HepG2 (cell line): ENCODE measurements around the gene ABHD17A. TPM values are rescaled to one million over a fixed set of nuclear protein-coding genes. Genes with fewer than 3 reads are reported as not detected.

ENCODE experiments used
- FOXK1 ChIP-seq: sonication (generic); formaldehyde crosslinking; IDR thresholded peaks from 2 replicates; pipeline ENCODE4 v1.4.0; 2020; ENCODE audit warnings: low read depth, missing genetic modification reagents, borderline replicate concordance
- FOXK2 ChIP-seq: fragments of 450-650 bp; IDR thresholded peaks from 2 replicates; pipeline ENCODE4 v1.6.1; 2016
- MTF2 ChIP-seq: sonication (generic); formaldehyde crosslinking; IDR thresholded peaks from 2 replicates; pipeline ENCODE4 v1.5.0; 2020; ENCODE audit warnings: missing genetic modification reagents, borderline replicate concordance
- MXI1 ChIP-seq: IDR thresholded peaks from 3 replicates; pipeline ENCODE4 v1.6.1; 2012; ENCODE audit warnings: low read depth, low read length, inconsistent platforms, borderline replicate concordance
- NFYB ChIP-seq: sonication (generic); formaldehyde crosslinking; IDR thresholded peaks from 2 replicates; pipeline ENCODE4 v1.4.0; 2020; ENCODE audit warnings: missing genetic modification reagents
- PBX3 ChIP-seq: sonication (generic); formaldehyde crosslinking; IDR thresholded peaks from 2 replicates; pipeline ENCODE4 v1.8.1; 2023; ENCODE audit warnings: missing genetic modification reagents, inconsistent platforms, borderline replicate concordance
- SOX13 ChIP-seq, 3 experiments: fragments of 450-650 bp in 1 of 3; sonication (generic) in 1 of 3; formaldehyde crosslinking in 1 of 3; IDR thresholded peaks in 2 of 3; conservative IDR thresholded peaks in 1 of 3; 2 replicates each; pipeline versions ENCODE4 v1.5.0 to v1.6.1; 2016 to 2020; ENCODE audit warnings: antibody characterized with exemption in 1 of 3, mild to moderate bottlenecking in 1 of 3, missing compliant biosample characterization in 1 of 3, missing genetic modification reagents in 1 of 3, moderate library complexity in 1 of 3
- TCF12 ChIP-seq, 2 experiments: fragments of 450-650 bp in 1 of 2; sonication (generic) in 1 of 2; formaldehyde crosslinking in 1 of 2; IDR thresholded peaks; 2 replicates each; pipeline versions ENCODE4 v1.6.1 to v1.8.0; 2017 to 2022; ENCODE audit warnings: antibody characterized with exemption in 1 of 2, mild to moderate bottlenecking in 1 of 2, missing genetic modification reagents in 1 of 2, moderate library complexity in 1 of 2
- ZNF460 ChIP-seq: sonication (generic); formaldehyde crosslinking; IDR thresholded peaks from 2 replicates; pipeline ENCODE4 v1.5.1; 2020; ENCODE audit warnings: missing genetic modification reagents, mild to moderate bottlenecking, borderline replicate concordance
- ZNF615 ChIP-seq: sonication (generic); formaldehyde crosslinking; IDR thresholded peaks from 2 replicates; pipeline ENCODE4 v1.5.0; 2020; ENCODE audit warnings: mild to moderate bottlenecking, missing genetic modification reagents, borderline replicate concordance
- ZNF646 ChIP-seq: sonication (generic); formaldehyde crosslinking; IDR thresholded peaks from 2 replicates; pipeline ENCODE4 v1.9.0; 2021; ENCODE audit warnings: mild to moderate bottlenecking, missing genetic modification reagents
- ZNF777 ChIP-seq: sonication (generic); formaldehyde crosslinking; IDR thresholded peaks from 2 replicates; pipeline ENCODE4 v1.4.0; 2020; ENCODE audit warnings: missing genetic modification reagents
- ZNF782 ChIP-seq: sonication (generic); formaldehyde crosslinking; IDR thresholded peaks from 2 replicates; pipeline ENCODE4 v1.4.0; 2020; ENCODE audit warnings: missing genetic modification reagents, mild to moderate bottlenecking, borderline replicate concordance
- ZNF883 ChIP-seq: sonication (generic); formaldehyde crosslinking; IDR thresholded peaks from 2 replicates; pipeline ENCODE4 v1.5.1; 2020; ENCODE audit warnings: mild to moderate bottlenecking, missing genetic modification reagents; ENCODE audit errors: not compliant biosample characterization
- polyA plus RNA-seq, 8 experiments: library from polyadenylated mRNA; depleted of rRNA in 3 of 8; stranded (reverse) in 7 of 8; unstranded in 1 of 8; fragments of >200 nt; fragmentation: Illumina TruSeq in 4 of 8; extraction: Trizol in 4 of 8; gene quantifications; 2 replicates each; pipeline versions ENCODE4 v1.2.1 to v1.2.3, GENCODE V29; 2011 to 2016; ENCODE audit warnings: low read depth in 4 of 8, missing spikeins in 1 of 8, mixed read lengths in 1 of 8; ENCODE audit not compliant: insufficient read depth in 1 of 8
- total RNA-seq, 5 experiments: library from RNA; depleted of rRNA; stranded (reverse); fragments of >200 nt; fragmentation: Illumina TruSeq; extraction: Trizol; gene quantifications; 2 replicates each; pipeline ENCODE4 v1.2.3, GENCODE V29; 2016; ENCODE audit warnings: low read depth in 1 of 5
- TF ChIP-seq, protein P1 (sequence below), 2 experiments: fragments of 450-650 bp in 1 of 2; sonication (generic) in 1 of 2; formaldehyde crosslinking; IDR thresholded peaks; 2 replicates each; pipeline versions ENCODE4 v1.5.0 to v1.8.0; 2020 to 2022; ENCODE audit warnings: mild to moderate bottlenecking in 1 of 2, missing genetic modification reagents in 1 of 2
- TF ChIP-seq, protein P2 (sequence below): sonication (generic); formaldehyde crosslinking; IDR thresholded peaks from 2 replicates; pipeline ENCODE4 v1.5.1; 2020; ENCODE audit warnings: missing genetic modification reagents, mild to moderate bottlenecking, borderline replicate concordance

Gene ABHD17A
- total and polyA plus RNA-seq, 2 of the 13 experiments (the other 11 are each of a cell fraction or from before 2014, with no cell fraction given): 27.7 to 40.8 TPM

DNA sequence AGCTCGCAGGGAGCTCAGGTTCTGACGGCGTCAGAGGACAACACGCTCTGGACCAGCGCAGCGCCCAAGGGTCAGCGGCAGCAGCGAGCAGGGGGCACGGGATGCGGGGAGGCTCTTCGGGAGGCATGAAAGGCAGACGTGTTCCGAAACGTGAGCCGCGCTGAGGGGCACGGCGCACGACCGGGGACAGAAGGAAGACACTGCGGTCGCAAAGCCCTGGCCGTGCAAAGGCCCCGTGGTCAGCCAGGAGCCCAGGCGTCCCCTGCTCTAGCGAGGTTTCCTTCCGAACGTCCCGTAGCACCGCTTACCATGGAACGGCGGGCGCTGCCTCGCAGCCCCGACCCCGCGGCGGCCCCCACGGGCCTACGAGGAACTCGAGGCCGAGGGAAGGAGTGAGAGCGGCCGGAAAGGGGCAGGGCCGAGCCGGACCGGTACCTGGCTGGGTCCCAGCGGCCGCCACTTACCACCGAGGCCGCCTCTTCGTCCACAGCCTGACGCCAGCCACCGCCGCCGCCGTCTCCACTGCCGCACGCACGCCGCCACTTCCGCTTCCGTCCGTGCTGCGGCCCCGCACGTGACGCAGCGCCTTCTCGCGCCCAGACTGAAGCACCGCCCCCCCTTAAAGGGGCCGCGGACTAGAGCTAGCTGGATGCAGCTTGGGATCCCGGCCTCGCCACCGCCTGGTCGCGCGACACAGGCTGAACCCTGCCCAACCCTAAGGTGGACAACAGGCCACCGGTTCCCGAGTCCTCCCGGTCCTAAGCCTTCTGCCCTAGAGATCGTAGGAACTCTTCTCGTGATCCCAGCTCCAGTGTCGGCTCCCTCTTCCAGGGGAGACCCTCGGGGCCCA is 9.4 kb downstream of the ABHD17A start (continued):
- TF ChIP-seq PBX3 (CRISPR knock-in tag) (no peak), FOXK1 (CRISPR knock-in tag) (peak; percentile 78; the same call in 1 of the 2 replicates), ZNF883 (CRISPR knock-in tag) (peak; percentile 58), FOXK2 (no peak), MTF2 (CRISPR knock-in tag) (peak; percentile 87; the same call in 1 of the 2 replicates), ZNF646 (0 out of 2 replicates have a peak, but pooled peaks have one; percentile 34), ZNF782 (CRISPR knock-in tag) (peak; percentile 66; the same call in 1 of the 2 replicates), ZNF777 (CRISPR knock-in tag) (peak; percentile 34; the same call in 1 of the 2 replicates), ZNF615 (CRISPR knock-in tag) (no peak), TCF12 (IDR thresholded peaks at IDR 0.05) (no peak), TCF12 (CRISPR knock-in tag; IDR thresholded peaks at IDR 0.05) (no peak), SOX13 (IDR thresholded peaks at IDR 0.05) (no peak), SOX13 (CRISPR knock-in tag; conservative IDR thresholded peaks at IDR 0.05 in 1 of 2, IDR thresholded peaks at IDR 0.05 in 1 of 2) (peak in 1 of 2 experiments; percentile 54; a peak in 3 of 4 replicates), NFYB (no peak), ZNF460 (CRISPR knock-in tag) (no peak), MXI1 (peak; percentile 90; the same call in 1 of the 3 replicates)
- TF ChIP-seq, protein P1, sequence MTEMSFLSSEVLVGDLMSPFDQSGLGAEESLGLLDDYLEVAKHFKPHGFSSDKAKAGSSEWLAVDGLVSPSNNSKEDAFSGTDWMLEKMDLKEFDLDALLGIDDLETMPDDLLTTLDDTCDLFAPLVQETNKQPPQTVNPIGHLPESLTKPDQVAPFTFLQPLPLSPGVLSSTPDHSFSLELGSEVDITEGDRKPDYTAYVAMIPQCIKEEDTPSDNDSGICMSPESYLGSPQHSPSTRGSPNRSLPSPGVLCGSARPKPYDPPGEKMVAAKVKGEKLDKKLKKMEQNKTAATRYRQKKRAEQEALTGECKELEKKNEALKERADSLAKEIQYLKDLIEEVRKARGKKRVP (CRISPR knock-in tag; IDR thresholded peaks at IDR 0.05): peak in 1 of 2 experiments; percentile 42; a peak in 1 of 4 replicates
- TF ChIP-seq, protein P2, sequence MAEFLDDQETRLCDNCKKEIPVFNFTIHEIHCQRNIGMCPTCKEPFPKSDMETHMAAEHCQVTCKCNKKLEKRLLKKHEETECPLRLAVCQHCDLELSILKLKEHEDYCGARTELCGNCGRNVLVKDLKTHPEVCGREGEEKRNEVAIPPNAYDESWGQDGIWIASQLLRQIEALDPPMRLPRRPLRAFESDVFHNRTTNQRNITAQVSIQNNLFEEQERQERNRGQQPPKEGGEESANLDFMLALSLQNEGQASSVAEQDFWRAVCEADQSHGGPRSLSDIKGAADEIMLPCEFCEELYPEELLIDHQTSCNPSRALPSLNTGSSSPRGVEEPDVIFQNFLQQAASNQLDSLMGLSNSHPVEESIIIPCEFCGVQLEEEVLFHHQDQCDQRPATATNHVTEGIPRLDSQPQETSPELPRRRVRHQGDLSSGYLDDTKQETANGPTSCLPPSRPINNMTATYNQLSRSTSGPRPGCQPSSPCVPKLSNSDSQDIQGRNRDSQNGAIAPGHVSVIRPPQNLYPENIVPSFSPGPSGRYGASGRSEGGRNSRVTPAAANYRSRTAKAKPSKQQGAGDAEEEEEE (CRISPR knock-in tag): no peak
